ENCODE data around the gene SORCS1.

Gene SORCS1

DNA sequence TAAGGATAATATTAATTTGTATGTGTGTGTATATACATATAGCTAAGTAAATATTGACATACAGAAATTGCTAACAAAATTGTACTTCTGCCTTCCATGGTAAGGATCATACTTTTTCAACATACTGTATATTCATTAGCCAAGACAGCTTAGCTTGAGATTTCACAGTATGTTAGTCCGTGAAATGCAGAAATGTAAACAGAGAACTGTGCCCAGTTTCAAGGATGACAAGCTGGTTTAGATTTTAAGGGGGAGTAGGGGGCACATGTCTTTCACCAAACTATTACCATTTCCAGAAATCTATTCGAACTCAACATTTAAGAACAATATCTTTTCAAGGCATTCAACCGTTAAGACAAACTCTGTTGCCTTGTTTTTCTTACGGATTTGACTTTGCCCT is 182.2 kb downstream of the SORCS1 start:
- no peak for DNase-seq

DNA sequence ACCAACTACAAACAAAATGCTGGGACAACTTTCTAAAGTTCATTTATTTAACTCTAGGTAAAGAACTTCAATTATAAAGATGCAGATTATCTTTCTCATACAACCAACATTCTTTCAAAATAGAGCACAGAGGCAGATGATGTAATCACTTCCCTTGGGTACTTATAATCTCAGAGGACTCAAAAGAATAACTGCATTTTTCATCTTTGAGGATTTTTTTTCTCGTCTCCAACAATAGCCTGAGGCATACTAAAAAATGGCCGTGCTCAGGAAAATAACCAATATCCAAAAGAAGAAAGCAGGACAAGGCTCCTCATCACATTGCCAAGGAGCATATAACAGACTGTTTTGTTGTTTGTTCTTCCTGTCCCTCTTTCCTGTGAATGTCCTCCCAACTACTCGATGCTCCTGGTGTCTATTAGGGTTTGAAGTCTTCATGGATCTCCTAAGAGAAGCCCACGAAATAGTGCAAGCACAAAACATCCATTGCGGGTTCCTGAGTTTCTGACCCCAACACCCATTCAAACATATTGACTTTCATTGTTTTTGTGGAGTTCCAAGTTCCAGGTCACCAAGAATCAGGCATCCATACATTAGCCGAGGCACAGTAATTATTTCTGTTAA is 182.9 kb downstream of the SORCS1 start:
- no peak for DNase-seq

DNA sequence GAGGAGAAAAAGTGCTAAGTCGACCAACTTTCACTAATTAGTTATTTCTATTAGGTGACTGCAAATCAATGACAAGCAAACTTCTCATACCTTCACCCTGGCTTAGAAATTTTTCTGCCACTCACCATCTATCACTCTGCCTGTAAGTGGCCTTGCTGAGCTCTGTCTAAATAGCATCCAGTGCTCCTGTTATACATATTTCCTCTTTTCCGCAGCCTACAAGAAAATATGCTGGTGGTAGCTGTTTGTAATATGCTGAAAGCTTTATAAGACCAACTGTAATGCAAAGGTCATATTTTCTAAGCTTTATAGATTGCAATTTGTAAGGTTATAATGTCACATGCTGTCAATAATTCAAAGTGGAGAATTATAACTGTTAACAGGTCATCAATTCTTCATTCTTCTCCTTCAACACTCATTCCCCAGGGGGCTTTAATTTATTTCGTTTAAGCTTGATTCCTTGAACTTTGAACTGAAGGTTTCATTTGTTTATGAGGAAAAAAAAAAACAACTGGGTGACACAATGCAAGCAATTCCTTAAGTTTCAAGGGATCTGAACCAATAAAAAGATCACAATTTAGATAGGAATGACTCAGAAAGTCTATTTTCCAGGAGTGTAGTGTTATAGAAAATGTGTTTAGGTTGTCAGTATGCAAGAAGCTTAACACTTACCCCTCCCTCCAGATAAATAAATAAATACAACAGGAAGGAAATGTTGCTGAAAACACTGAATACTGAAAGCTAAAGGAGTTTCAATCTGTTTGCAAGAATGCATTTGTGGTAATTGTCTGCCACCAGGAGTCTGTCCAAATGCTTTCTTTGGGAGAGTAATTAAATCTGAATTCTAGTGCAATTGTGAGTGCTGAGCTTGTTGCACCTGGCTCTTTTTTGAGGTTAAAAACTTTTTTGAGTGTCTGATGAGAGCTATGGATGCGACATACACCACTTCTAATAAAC is 183.7 kb downstream of the SORCS1 start:
- DNase-seq: no peak

DNA sequence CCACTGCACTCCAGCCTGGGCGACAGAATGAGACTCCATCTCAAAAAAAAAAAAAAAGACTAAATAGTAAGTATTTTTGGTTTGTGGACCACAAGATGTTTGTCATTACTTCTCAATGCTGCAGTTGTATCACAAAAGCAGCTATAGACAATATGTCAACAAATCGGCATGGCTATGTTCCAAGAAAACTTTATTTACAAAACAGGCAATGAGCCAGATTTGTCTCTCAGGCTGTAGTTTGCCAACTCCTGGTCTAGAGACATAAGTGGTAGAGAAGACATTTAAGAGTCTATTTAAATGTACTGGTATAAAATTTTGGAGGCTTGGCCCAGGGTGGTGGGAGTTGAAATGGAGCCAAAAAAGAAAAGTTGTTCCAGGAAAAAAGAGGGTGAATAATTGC is 185.8 kb downstream of the SORCS1 start:
- no peak for DNase-seq

DNA sequence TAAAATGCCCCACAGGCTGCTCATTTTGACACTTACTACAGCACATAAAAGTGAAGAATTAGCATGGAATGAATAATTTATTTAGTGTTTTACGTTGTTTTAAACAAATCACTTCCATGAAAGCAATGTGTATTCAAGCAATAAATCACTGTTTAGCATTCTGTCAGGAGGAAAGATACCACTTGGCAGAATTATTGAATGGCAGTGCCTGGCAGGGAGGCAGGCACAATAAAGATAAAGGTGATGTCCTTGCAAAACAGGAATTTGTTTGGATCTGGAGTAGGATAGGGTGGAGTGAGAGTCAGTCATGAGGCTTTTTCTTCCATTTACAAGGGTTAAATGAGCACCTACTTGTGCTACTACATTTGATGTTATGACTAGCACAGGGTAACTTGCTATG is 190.8 kb downstream of the SORCS1 start:
- no peak for DNase-seq

DNA sequence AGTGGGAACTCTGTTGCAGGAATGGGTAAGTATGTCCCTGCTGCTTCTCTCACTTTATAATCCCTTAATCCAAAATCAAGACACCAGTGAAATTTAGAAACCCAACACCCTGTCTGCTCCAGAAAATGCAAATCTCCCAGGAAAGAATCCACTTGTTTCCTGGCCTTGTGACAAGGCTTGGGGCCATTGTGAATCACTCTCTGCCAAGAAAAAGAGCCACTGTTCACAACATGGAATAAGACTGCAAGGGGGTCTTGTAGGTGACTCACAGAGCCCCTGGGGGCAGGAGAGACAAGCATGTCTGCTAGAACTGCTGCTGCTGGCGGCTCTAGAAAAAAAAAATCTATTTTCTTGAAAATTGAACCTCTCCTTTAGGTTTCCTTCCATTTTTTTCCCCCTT is 191.2 kb downstream of the SORCS1 start:
- DNase-seq: no peak

DNA sequence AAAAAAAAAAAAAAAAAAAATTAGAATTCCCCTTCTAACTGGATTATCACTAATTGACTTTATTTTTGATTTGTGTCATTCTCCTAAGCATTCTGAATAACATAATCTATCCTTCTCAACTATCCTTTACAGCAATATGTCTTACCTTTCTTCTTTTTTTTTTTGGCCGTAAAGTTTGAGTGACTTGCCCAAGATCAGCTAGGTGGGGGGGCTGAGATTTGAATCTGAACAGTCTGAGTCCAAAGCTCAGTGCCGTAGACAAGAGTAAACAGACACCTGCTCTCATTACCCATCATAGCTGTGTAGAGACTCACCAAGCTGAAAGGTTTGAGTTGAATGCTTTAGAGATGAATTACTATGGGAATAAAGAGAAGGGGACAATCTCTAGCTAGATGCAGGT is 192.1 kb downstream of the SORCS1 start:
- no peak for DNase-seq

DNA sequence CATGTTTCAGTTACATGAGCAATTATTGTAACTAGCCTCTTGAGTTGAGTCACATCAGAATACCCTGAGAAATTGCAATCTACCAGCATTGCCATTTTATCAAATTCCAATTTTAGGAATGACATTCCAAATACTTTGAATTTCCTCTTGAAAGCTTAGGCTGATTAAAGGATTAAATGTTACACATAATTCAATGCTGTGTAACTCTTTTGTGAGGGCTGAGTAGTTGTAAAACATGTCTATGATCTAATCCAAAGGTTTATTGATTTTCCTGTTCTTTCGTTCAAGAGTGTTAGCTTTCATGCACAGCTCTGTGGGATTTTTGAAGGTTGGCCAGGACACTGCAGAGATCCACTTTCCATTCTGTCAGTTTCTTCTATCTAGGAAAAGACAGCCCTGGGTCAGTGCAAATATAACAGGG is 193.1 kb downstream of the SORCS1 start:
- no peak for DNase-seq

DNA sequence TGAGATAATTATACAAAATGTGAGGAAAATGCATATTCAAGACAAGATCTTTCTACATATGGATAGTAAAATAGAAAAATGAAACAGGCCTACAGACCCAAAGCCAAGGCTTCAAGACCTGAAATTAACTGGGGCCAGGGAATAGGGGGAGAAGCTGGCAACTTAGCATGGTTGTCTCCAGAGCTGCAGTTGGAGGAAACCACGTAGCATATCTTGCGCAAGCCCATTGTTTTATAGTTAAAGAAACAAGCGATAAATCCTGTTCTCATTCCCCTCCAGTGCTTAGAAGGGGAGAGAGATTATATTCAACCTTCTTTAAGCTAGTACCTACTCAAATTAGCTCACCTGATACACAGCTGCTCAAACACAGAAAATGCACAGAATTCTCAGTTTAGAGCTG is 197.1 kb downstream of the SORCS1 start:
- peak in 1 of 2 experiments; percentile 23 for DNase-seq

DNA sequence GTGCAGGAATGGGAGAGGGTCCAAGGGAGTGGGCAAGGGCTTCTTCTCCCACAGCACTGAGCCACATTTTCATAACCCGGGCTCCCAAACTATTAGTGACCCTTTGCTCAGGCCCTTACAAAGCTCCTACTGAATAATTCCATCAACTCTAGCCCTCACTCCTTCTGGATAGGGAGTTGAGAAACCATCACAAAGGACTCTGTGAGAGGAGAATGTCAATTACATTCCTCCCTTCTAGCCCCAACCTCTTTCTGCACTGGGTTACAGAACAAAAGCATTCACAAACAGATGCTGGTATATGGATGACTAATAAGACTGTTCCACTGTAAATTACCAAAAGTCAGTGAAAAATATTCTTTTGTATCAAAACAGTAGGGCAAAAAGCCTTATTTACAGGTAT is 203.7 kb downstream of the SORCS1 start:
- DNase-seq: no peak

DNA sequence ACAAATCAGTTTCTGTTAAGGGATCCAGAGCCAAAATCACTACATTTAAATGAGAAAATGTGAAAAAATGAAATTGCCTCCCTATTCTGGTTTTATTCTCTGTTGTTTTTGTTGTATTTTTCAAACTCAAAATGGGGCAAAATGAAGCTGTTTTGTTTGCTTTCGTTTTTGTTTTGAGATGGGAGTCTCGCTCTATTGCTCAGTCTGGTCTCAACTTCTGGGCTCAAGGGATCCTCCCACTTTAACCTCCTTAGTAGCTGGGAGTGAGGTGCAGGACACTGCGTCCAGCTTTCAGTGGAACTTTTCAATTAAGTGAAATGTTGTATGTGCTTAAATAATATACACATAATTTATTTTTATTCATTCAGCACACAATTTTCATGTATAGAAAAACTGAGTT is 205.0 kb downstream of the SORCS1 start:
- no peak for DNase-seq

DNA sequence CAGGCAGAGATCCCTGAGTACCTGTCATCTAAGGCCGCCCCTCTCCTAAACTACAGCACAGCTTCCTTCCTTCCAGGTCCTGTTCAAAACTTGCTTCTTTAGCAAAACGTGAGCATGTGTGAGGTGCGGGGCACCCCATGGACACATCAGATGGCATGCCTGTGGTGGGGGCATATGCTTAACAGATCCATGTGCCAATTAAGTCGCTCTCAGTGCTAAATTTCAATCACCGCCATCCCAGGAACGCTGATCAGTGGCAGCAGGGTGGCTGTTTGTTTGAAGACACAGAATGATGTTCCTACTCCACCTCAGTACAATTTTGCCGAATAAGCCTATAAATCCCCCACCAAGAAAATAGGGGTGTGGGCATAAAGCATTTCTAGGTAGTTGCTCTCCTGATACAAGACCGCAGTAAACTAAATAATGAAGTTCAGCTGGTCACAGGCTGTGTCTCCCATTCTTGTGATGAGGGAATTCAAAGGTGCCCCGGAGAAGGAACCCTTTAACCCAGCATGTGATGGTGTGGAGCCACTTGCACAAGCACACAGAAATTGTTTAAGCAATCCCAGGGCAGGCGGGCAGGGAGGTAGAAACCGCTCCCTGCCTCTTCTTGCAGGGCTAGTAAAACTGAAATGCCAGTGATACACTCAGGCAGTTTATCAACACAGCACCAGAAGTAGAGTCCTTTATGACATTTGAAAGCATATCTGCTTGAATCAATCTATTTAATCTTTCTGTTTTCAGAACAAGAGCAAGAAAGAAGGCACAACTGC is 205.7 kb downstream of the SORCS1 start:
- DNase-seq: no peak

DNA sequence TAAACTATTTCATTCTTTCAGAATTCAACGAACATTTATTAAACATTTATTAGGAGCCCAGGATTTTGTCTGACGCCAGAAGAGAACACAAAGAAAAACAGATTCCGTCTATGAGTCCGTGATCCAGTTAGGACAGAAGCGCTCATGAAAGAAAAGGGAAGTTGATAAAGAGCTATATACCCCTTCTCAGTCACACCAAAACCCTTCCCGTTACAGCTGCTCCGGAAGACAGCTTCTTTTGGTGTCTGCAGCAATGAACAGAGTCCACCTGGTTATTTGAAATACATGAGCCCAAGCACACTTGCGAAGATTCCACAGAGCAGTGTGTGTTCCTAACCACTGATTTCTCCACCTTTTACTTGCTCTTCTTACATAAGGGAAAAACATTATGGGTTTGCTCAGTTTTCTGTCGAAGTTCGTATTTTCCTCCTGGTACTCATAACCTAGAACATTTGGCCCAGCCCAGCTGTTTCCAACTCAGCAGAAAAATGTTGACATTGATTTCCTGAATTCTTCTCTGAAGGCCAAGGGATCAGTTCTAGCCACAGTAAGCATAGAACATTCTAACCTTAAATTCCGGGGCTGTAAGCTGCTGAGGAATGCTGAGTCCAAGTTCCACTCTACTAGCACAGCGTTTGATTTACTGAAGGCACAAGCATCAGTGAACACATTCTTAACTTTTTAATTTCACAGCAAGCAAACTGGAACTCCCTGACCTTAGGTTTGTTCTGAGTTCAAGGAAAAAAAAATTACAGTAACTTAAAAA is 206.5 kb downstream of the SORCS1 start:
- no peak for DNase-seq

DNA sequence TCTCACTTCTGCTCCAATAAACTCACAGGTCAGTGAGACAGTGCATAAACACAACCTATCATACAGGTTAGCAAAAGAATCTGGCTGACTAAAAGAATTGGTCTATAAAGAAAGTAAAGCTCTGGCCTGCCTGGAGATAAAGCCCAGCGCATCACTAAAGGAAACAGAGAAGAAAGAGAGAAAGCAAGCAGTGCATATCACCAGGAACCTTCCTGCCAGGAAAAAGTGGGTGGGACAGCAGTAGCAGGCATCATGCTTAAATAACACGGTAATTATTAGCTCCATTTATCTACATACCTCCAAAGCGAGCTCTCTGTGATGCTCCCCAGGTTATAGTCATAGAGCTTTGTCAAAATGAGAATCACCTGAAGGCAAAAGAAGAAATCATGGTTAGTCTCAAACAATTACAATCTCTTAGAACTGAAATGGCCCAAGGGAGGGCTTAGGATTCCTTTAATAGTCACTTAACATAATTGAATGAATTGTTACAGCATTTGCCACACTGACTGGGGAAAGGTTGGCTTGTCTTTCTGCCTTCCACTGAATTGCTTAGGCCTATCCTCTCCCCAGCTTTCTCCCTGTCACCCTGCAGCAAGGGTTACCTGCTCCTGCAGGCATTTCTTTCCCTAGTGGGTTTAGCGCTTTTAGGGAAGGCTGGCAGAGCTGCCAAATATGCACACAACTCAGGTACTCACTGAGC is 208.1 kb downstream of the SORCS1 start:
- no peak for DNase-seq

DNA sequence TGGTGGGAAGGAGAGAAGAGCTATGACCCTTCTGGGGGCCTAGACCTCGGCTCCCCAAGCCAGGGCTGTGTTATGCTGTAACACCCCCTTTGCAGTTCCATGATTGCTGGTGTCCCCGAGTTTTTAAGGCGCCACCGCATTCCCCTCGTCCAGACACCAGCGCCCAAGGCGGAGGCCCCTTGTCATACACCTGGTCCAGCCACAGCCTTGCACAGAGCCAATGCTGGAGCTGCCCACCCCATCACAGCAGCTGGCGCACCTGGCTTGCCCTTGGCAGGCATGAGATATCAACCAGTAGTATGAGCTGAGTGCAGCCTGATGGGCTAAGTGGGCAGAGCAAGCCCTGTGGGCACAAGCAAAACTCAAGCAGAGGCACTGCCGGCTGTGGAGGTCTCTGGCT is 209.4 kb downstream of the SORCS1 start:
- no peak for DNase-seq

DNA sequence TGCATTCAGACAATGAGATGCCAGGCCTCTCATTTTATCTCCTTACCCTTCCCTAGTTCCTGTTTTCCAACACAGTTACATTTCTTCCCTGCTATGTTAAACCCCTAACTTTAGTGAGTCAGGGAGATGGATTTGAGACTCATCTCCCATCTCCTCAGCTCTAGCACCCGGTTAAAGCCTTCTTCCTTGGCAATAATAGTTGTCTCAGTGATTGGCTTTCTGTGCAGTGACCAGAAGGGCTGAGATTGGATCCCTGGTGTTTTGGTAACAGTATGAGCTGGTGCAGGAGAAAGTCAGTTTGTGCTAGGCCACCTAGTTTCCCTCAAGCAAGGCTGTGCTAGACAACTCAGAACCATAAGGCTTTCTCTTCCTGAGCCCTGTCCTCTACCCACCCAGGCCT is 212.5 kb downstream of the SORCS1 start:
- no peak for DNase-seq

DNA sequence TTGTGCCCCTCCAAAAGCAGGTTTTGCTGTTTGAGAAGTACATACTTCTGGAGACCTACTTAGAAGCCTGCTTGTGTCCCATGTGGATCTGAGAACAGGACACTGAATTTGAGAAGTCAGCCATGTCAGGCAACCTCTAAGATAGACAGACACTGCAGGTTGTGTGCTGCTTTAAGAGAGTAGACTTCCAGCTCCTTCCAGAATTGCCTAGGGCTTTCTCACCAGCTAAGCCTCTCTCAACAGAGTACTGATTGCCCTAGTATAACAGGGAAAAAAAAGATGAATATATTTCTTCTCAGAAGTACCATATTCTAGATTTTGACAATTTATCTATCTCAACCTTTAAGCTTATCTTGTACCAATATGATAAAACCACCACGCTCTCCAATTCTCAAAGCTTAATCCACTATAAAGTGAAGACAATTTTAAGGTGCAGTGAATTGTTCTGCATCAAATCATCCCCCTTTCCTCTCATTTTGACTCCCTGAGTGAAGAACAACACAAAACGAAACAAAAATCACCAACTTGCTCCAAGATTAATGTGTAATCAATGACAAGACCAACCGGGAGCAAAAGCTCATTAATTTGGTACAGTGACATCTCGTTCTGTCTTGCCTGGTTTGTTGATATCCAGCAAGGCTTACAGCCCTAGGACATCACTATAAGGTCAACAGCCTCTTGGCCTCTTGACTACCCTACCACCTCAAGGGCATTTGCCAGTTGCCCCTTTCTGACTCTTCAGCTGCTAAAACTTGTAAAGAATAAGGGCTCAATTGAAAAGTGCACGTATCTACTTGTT is 214.6 kb downstream of the SORCS1 start:
- DNase-seq: no peak

DNA sequence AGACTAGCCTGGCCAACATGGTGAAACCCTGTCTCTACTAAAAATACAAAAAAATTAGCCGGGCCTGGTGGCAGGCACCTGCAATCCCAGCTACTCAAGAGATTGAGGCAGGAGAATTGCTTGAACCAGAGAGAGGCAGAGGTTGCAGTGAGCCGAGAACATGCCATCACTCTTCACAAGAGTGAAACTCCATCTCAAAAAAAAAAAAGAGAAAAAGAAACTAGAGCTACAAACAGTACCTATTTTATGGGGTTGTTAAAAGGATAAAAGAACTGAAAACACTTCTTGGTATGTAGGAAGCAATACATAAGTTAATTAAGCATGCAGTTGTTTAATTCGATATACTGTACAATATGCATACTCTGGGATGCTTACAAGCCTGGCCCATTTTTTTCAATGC is 216.9 kb downstream of the SORCS1 start:
- no peak for DNase-seq

DNA sequence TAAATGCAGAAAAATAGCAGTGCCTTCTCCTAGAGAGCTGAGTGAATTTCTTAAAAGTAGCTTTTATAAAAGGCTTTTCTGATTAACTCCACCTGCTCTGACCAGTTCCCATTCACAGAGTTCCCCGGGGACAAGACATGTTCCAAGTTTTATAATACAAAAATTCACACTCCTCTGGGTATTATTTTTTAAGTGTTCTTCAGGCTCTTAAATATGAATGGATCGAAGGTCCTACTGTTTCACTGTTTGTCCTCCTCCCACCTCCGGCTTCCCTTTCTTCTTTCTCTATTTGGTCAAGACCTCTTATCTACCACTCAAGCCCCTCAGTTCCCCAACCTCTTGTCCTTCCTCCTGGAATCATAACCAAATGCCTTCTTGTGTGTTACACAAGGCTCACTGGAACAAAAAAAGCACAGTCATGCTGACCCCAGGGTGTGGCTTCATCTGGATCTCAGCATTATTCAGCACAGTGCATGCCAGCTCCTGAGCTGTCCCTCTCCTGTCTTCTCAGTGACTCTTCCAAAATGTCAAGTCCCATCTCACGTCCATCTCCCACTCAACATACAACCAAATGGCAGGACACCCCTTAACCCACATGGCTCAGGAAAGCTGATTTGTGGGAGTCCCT is 222.4 kb downstream of the SORCS1 start:
- no peak for DNase-seq

DNA sequence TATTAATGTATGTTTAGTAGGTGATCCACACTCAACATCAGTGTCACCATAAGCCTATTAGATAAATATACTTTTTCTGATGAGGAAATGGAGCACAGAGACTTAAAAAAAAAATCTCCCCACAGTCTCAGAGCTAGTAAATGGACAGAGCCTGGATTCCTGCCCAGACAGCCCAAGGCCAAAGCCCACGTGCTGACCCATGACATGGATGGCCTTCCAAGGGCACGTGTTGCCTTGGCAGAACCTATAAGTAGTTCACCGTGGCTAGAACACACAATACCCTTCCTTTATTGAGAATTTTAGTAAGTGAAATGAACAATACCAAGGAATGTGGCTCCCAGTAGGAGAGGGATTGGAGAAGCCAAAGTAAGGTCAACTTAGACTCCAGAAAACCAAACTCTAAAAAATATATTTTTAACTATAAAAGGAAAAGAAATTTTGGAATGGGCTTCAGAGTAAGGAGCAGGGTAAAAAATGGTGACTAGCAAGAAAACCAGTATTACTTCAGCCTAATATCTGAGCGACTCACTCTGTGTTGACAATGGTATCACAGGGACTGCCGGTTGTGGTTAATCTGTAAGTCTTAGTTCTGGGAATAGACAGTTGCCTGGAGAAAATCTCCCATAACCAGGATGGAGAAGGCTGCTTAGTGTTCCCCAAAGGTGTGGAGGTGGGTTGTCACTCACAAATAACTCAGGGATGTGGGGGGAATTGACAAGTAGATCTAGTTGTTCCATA is 223.0 kb downstream of the SORCS1 start:
- DNase-seq: no peak

All from AML-193 (cell line).